Brain microvascular endothelial cell (primary cell): ENCODE measurements around the gene SFSWAP.

Experiments
- DNase-seq: peaks from one replicate; pipeline ENCODE4 v3.0.0-alpha.2; 2020
- H3K27ac ChIP-seq: fragments of 250-450 bp; sonication (Bioruptor Pico); 2 replicates; pipeline ENCODE4 v1.5.1; 2020; ENCODE audit warnings: mild to moderate bottlenecking, moderate library complexity
- H3K27me3 ChIP-seq: fragments of 250-450 bp; sonication (Bioruptor Pico); replicated peaks from 2 replicates; pipeline ENCODE4 v1.5.1; 2020; ENCODE audit warnings: mild to moderate bottlenecking
- H3K36me3 ChIP-seq: fragments of 250-450 bp; sonication (Bioruptor Pico); replicated peaks from 2 replicates; pipeline ENCODE4 v1.5.1; 2020; ENCODE audit warnings: mild to moderate bottlenecking
- H3K4me3 ChIP-seq: 2 replicates; pipeline ENCODE4 v1.5.1; 2011; ENCODE audit warnings: low read depth, mild to moderate bottlenecking, control low read depth, low read length, moderate library complexity
- CTCF ChIP-seq: IDR thresholded peaks from 2 replicates; pipeline ENCODE4 v1.5.1; 2011; ENCODE audit warnings: low read depth, mild to moderate bottlenecking, moderate library complexity, low read length, control low read depth, inconsistent platforms; ENCODE audit errors: missing control alignments
- in situ Hi-C: cut with HindIII; loops from 2 replicates; pipeline ENCODE4 v1.10.0; 2017; ENCODE audit warnings: low sequenced_read_pairs, low pct_ligation_motif_present

Gene SFSWAP

DNA sequence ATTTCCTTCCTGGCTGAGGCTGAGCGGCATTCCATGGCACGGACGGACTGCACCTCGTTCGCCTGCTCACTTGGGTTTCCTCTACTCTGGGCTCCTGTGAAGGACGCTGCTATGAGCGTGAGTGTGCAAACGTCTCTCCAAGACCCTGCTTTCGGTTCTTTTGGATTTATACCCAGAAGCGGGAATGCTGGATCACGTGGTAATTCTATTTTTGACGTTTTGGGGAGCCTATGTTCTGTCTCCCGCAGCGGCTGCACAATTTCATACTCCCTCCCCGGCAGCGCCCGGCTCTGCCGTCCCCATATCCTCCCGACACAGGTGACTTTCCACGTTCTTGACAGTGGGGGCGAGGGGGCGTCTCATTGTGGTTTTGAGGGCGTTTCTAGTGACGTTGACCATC, 137.9 kb downstream of the SFSWAP start:
- no peak for DNase-seq
- Histone ChIP-seq H3K4me3 (no peak overlapping the region), H3K27ac (no peak overlapping the region), H3K36me3 (peaks cover 8% of the 10 kb centered on the region), H3K27me3 (no peaks in the 10 kb centered on the region)
- no peak for TF ChIP-seq CTCF
- in situ Hi-C loops, result no loop called here
